T-helper 2 cell treated with Interferon-gamma antibody and Interleukin-4, amounts not matched to agents 5 μg/mL and 100 μg/mL, for 36 hours (primary cell): Measurements from ENCODE around the gene SNTB2.
"Not testable (repeated sequence)": the region's sequence is repeated elsewhere in the genome, so short reads cannot be mapped to it uniquely, and the experiment has no call there.

Source experiments
- DNase-seq: peaks from one replicate; pipeline ENCODE4 v3.0.0; 2021; ENCODE audit warnings: low spot score
- H3K27ac Mint-ChIP-seq: one replicate; pipeline ENCODE4 v1.8.0; 2021; ENCODE audit warnings: mild to moderate bottlenecking, mixed read lengths
- H3K27me3 Mint-ChIP-seq: one replicate; pipeline ENCODE4 v1.8.0; 2021; ENCODE audit warnings: low read depth, mixed read lengths
- H3K36me3 Mint-ChIP-seq: one replicate; pipeline ENCODE4 v1.8.0; 2021; ENCODE audit warnings: low read depth, mixed read lengths
- H3K4me1 Mint-ChIP-seq: one replicate; pipeline ENCODE4 v1.8.0; 2021; ENCODE audit warnings: low read depth, mixed read lengths
- H3K4me3 Mint-ChIP-seq: one replicate; pipeline ENCODE4 v1.8.0; 2022; ENCODE audit warnings: mild to moderate bottlenecking, moderate library complexity, mixed read lengths
- H3K9me3 Mint-ChIP-seq: one replicate; pipeline ENCODE4 v1.8.0; 2021; ENCODE audit warnings: mixed read lengths

SNTB2 gene

GRCh38 chr16:69186642-69187445, at the start of gene SNTB2:
TSS of gene SNTB2 (plus strand) at chr16:69187164. CDS start at chr16:69187167, 3 bp downstream.
- Mint-ChIP-seq H3K4me3 (peak within 1 kb of the TSS; percentile 96), H3K27ac (peak within 1 kb of the TSS; percentile 97), H3K9me3 (no peaks in the 10 kb centered on the region), H3K27me3 (no peaks in the 10 kb centered on the region), H3K4me1 (peaks cover 32% of the 10 kb centered on the region), H3K36me3 (peaks cover 14% of the 10 kb centered on the region)
- DNase-seq, result peak; percentile 86

- no peaks in the 10 kb centered on the region for H3K27me3 Mint-ChIP-seq
- H3K36me3 Mint-ChIP-seq, result peaks cover 58% of the 10 kb centered on the region
- no peak overlapping the region for H3K27ac Mint-ChIP-seq
- H3K4me1 Mint-ChIP-seq, result peaks cover 14% of the 10 kb centered on the region
- DNase-seq, result no peak
- H3K4me3 Mint-ChIP-seq, result no peak overlapping the region
- no peaks in the 10 kb centered on the region for H3K9me3 Mint-ChIP-seq
Measured at GRCh38 chr16:69138608-69139007, 48.4 kb upstream of the SNTB2 start.

- not testable (repeated sequence) for H3K4me1 Mint-ChIP-seq, H3K9me3 Mint-ChIP-seq, DNase-seq, H3K27me3 Mint-ChIP-seq, H3K4me3 Mint-ChIP-seq
- peak overlapping the region; percentile 8 for H3K27ac Mint-ChIP-seq
- peaks cover 53% of the 10 kb centered on the region for H3K36me3 Mint-ChIP-seq
Measured at GRCh38 chr16:69139464-69139863, 47.5 kb upstream of the SNTB2 start.

- Mint-ChIP-seq H3K27ac (no peak overlapping the region), H3K4me1 (peaks cover 1% of the 10 kb centered on the region), H3K4me3 (no peak overlapping the region), H3K27me3 (no peaks in the 10 kb centered on the region), H3K36me3 (peaks cover 58% of the 10 kb centered on the region), H3K9me3 (no peaks in the 10 kb centered on the region)
- DNase-seq, result no peak
Measured at GRCh38 chr16:69141014-69141413, 46.0 kb upstream of the SNTB2 start.

GRCh38 chr16:69141936-69142335, 45.0 kb upstream of the SNTB2 start:
- Mint-ChIP-seq H3K36me3 (peaks cover 57% of the 10 kb centered on the region), H3K27me3 (no peaks in the 10 kb centered on the region), H3K9me3 (no peaks in the 10 kb centered on the region), H3K27ac (no peak overlapping the region), H3K4me1 (no peaks in the 10 kb centered on the region), H3K4me3 (no peak overlapping the region)
- no peak for DNase-seq

- no peak overlapping the region for H3K27ac Mint-ChIP-seq
- H3K27me3 Mint-ChIP-seq, result no peaks in the 10 kb centered on the region
- DNase-seq, result no peak
Measured at GRCh38 chr16:69143116-69143515, 43.8 kb upstream of the SNTB2 start.

GRCh38 chr16:69145658-69146057, 41.3 kb upstream of the SNTB2 start:
- peaks cover 40% of the 10 kb centered on the region for H3K36me3 Mint-ChIP-seq
- H3K4me1 Mint-ChIP-seq, result no peaks in the 10 kb centered on the region
- H3K27me3 Mint-ChIP-seq, result no peaks in the 10 kb centered on the region
- DNase-seq, result no peak
- no peak overlapping the region for H3K27ac Mint-ChIP-seq
- H3K4me3 Mint-ChIP-seq, result no peak overlapping the region
- no peaks in the 10 kb centered on the region for H3K9me3 Mint-ChIP-seq

More at GRCh38 chr16:69143116-69143515, 43.8 kb upstream of the SNTB2 start:
- Mint-ChIP-seq H3K9me3 (no peaks in the 10 kb centered on the region), H3K36me3 (peaks cover 52% of the 10 kb centered on the region), H3K4me1 (no peaks in the 10 kb centered on the region), H3K4me3 (no peak overlapping the region)

- not testable (repeated sequence) for H3K4me3 Mint-ChIP-seq, H3K4me1 Mint-ChIP-seq, H3K9me3 Mint-ChIP-seq, H3K27ac Mint-ChIP-seq, DNase-seq, H3K27me3 Mint-ChIP-seq
- peaks cover 40% of the 10 kb centered on the region for H3K36me3 Mint-ChIP-seq
Measured at GRCh38 chr16:69149621-69150020, 37.3 kb upstream of the SNTB2 start.

GRCh38 chr16:69150146-69150865, 36.7 kb upstream of the SNTB2 start:
- peaks cover 42% of the 10 kb centered on the region for H3K36me3 Mint-ChIP-seq
- H3K4me3 Mint-ChIP-seq, result no peak overlapping the region
- DNase-seq, result peak; percentile 38
- H3K4me1 Mint-ChIP-seq, result no peaks in the 10 kb centered on the region
- no peaks in the 10 kb centered on the region for H3K9me3 Mint-ChIP-seq
- no peak overlapping the region for H3K27ac Mint-ChIP-seq
- H3K27me3 Mint-ChIP-seq, result no peaks in the 10 kb centered on the region

GRCh38 chr16:69157196-69157595, 29.8 kb upstream of the SNTB2 start:
- no peaks in the 10 kb centered on the region for H3K9me3 Mint-ChIP-seq
- H3K4me3 Mint-ChIP-seq, result no peak overlapping the region
- peaks cover 4% of the 10 kb centered on the region for H3K4me1 Mint-ChIP-seq
- no peaks in the 10 kb centered on the region for H3K27me3 Mint-ChIP-seq
- no peak for DNase-seq
- no peak overlapping the region for H3K27ac Mint-ChIP-seq
- peaks cover 55% of the 10 kb centered on the region for H3K36me3 Mint-ChIP-seq

- Mint-ChIP-seq H3K9me3 (no peaks in the 10 kb centered on the region), H3K36me3 (peaks cover 55% of the 10 kb centered on the region), H3K27ac (no peak overlapping the region), H3K27me3 (no peaks in the 10 kb centered on the region), H3K4me1 (peaks cover 5% of the 10 kb centered on the region), H3K4me3 (no peak overlapping the region)
- DNase-seq, result no peak
Measured at GRCh38 chr16:69160192-69160591, 26.8 kb upstream of the SNTB2 start.

GRCh38 chr16:69165584-69165983, 21.4 kb upstream of the SNTB2 start:
- Mint-ChIP-seq H3K4me3 (peak overlapping the region; percentile 42), H3K27me3 (no peaks in the 10 kb centered on the region), H3K9me3 (no peaks in the 10 kb centered on the region), H3K36me3 (peaks cover 57% of the 10 kb centered on the region), H3K4me1 (peaks cover 30% of the 10 kb centered on the region), H3K27ac (no peak overlapping the region)
- no peak for DNase-seq

- DNase-seq, result peak; percentile 87
- H3K36me3 Mint-ChIP-seq, result peaks cover 56% of the 10 kb centered on the region
- no peaks in the 10 kb centered on the region for H3K27me3 Mint-ChIP-seq
- H3K4me1 Mint-ChIP-seq, result peaks cover 32% of the 10 kb centered on the region
- H3K27ac Mint-ChIP-seq, result peak overlapping the region; percentile 74
- no peaks in the 10 kb centered on the region for H3K9me3 Mint-ChIP-seq
- H3K4me3 Mint-ChIP-seq, result peak overlapping the region; percentile 42
Measured at GRCh38 chr16:69166221-69166833, 20.6 kb upstream of the SNTB2 start.
